ENCODE data around the gene L3MBTL2.

- no peak for TF ChIP-seq CTCF (IDR thresholded peaks at IDR 0.05)
- no peak for TF ChIP-seq POLR2A (IDR thresholded peaks at IDR 0.05)
These were observed 29.9 kb downstream of the L3MBTL2 start for GRCh38 chr22:41234815-41235695.

Data from uterus (tissue), 2 donors.